AG09309 (cell line): Measurements from ENCODE around the gene CDK6.
A peak's percentile ranks its signal among the peaks of the same experiment; 100 is the strongest.

Experiments
- DNase-seq: peaks from one replicate; pipeline ENCODE4 v3.0.0-alpha.2; 2010; ENCODE audit warnings: low read depth
- H3K4me3 ChIP-seq: 2 replicates; pipeline ENCODE4 v1.5.1; 2011; ENCODE audit warnings: mild to moderate bottlenecking, low read depth, low read length, moderate library complexity; ENCODE audit not compliant: control insufficient read depth
- TF ChIP-seq, protein P1 (sequence below): IDR thresholded peaks from 2 replicates; pipeline ENCODE4 v1.5.1; 2011; ENCODE audit warnings: mild to moderate bottlenecking, low read depth, low read length, inconsistent platforms; ENCODE audit not compliant: insufficient read depth, control insufficient read depth; ENCODE audit errors: missing control alignments

Gene CDK6

DNA sequence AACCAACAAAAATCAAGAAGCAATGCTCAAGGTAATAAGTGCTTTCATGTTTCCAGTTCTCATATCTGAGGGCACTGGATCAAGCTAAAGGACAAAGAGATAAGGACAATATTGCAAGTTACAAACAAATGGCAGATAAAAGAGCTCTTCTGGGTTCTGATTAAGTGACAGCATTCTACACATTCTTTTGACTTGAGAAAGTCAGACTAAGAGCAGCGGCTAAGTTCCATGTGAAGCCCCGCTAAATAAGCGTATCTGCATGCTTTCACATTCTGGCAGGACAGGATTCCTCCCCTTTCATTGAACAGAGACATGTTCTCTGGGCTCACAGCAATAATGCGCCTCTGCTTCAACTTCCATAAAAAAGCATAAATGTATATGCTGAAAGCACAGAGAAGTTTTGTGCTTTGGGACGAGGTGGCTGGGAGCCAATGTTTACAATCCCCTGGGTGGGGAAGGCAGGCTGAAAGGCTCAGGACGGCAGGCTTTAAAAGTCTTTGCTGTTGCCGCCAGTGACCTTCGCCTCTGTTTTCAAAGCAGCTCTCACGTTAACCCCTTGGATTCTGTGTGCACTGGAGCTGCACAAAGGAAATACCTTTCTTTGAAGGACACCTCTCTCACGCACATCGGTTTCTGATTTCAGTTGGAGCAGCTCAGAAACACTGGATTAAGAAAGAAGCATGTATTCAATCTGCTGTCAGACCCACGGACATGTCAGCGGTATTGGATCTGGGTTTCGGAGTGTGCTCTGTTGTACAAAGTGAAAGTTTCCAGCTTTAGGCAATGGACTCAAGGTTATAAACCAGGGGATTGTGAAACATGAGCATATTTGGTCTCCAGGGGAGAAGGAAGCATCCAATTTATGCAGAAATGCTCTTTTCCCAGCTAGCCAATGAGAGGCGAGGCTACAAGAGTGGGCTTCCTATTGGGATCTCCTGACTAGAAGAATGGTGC lies 140.8 kb downstream of the CDK6 start:
- peak overlapping the region; percentile 46 for H3K4me3 ChIP-seq
- TF ChIP-seq, protein P1, sequence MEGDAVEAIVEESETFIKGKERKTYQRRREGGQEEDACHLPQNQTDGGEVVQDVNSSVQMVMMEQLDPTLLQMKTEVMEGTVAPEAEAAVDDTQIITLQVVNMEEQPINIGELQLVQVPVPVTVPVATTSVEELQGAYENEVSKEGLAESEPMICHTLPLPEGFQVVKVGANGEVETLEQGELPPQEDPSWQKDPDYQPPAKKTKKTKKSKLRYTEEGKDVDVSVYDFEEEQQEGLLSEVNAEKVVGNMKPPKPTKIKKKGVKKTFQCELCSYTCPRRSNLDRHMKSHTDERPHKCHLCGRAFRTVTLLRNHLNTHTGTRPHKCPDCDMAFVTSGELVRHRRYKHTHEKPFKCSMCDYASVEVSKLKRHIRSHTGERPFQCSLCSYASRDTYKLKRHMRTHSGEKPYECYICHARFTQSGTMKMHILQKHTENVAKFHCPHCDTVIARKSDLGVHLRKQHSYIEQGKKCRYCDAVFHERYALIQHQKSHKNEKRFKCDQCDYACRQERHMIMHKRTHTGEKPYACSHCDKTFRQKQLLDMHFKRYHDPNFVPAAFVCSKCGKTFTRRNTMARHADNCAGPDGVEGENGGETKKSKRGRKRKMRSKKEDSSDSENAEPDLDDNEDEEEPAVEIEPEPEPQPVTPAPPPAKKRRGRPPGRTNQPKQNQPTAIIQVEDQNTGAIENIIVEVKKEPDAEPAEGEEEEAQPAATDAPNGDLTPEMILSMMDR = no peak
- peak; percentile 82 for DNase-seq

DNA sequence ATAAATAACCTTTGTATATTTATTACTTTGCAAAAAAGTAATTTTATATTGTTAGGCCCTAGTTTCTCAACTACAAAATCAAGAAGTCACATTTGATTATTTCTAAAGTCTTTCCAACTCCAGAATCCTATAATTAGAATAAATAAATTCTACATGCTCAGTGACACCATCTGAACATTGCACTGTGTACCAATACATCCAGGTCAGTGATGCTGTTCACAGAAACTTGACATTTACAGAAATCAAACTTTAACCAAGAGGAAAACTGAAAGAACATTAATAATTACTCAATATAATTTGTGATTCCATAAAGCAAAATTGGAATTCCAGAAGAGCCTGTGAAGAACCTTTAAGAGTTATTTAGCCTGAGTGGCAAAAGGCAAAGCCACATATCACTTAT lies 142.2 kb downstream of the CDK6 start:
- DNase-seq = no peak
- TF ChIP-seq, protein P1 = no peak
- no peak overlapping the region for H3K4me3 ChIP-seq

DNA sequence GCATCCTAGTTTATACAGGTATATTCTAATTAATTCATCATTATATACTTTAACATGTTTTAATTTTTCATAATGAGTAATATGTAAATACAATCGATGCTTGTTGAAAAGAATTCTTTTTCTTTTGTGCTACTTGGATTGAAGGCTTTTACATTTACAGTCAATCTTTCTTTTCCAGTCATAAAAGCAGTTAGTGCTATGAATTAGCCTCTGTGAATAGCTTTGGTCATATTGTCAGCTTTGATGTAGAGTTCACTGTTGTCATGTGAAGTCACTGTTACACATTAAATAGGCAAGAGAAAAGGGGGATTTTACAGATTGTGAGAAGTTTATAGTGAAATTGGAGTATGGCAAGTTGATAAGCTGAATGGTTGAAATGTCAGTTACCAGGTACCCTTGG lies 142.9 kb downstream of the CDK6 start:
- TF ChIP-seq, protein P1 = no peak
- no peak for DNase-seq
- H3K4me3 ChIP-seq = no peak overlapping the region

DNA sequence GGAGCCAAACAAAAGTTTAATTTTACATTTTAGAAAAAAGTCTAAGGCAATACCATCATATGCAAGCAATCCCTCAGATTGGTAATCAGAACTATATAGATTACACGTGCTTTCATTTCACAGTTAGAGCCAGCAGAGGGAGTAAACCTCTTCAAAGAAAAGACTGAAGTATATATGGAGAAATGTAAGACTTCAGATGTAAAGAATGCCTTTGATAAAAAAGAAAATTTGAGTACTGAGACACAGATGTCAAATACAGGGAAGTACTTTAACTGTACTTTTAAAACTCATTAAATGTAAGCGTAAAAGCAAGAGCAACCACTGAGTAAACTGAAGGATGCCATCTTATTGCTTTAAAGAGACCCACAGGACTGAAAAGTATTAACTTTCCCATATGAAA lies 144.8 kb downstream of the CDK6 start:
- TF ChIP-seq, protein P1 = peak; percentile 47
- H3K4me3 ChIP-seq = no peak overlapping the region
- DNase-seq = no peak

DNA sequence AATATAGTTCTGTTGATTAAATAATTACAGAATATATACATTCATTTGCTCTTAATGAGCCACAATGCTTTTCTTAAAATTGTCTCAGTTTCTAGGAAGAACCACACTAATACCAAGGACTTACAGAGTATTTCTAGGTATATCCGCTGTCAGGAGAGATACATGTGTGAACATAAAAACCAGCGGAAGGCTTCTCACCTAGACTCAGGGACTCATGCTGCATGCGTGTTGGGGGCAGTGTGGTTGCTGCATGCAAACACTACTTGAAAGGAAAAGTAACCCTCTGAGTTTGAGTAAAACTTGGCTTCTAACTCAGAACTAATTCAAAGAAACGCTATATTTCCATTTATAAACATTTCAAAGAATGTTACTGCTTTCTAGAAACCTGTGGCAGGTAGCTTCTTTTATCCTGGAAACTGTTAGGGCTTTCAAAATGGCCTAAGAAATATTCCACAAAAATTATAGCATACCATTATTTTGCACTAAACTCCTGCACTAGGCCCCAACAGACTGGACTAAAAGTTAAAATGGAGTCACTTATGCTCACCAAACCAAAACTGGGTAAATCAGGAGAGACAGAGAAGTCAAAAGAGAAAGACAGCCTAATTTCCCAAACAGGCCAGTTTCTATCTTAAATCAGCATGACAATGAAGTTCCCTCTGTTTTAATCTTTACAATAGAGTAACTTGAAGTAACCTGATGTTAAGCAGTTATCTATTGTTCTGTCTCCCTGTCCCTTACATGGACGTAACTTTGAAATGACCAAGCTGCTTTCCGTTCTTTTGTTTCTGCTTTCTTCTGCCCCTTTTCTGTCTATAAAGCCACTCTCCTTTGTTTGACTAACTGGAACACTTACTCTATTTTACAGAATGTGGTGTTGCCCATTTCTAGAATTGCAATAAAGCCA lies 151.0 kb downstream of the CDK6 start:
- TF ChIP-seq, protein P1 = no peak
- H3K4me3 ChIP-seq = no peak overlapping the region
- DNase-seq = no peak

DNA sequence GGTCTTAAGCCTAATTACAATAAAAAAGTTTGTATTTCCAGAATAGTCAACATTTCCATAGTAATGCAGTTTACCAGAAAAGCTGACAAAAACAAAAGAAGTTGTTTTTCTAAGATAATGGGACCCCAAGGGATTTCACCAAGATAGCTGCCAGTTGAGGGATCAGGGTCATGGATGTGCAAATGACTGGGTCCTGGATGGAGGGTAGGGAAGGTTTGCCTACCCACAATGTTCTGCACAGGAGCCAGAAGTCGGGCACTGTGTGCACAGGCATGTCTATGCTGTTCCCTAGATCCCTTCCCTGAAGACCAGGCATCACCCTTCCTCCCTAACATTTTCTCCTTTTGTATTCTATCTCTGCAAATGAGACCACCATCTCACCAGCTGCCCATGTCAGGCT lies 152.1 kb downstream of the CDK6 start:
- no peak overlapping the region for H3K4me3 ChIP-seq
- no peak for DNase-seq
- TF ChIP-seq, protein P1 = no peak
